Glutamatergic neuron (in vitro differentiated cells): Measurements from ENCODE around the gene HCST. TPM values are rescaled to one million over a fixed set of nuclear protein-coding genes. Genes with fewer than 3 reads are reported as not detected.
A peak's percentile ranks its signal among the peaks of the same experiment; 100 is the strongest.

ENCODE experiments used
- DNase-seq: peaks from one replicate; pipeline ENCODE4 v3.0.0; 2022
- H3K27ac Mint-ChIP-seq: one replicate; pipeline ENCODE4 v1.8.0; 2020; ENCODE audit warnings: mild to moderate bottlenecking, mixed read lengths, inconsistent platforms; ENCODE audit not compliant: unreplicated experiment
- H3K27me3 Mint-ChIP-seq: one replicate; pipeline ENCODE4 v1.8.0; 2020; ENCODE audit warnings: mild to moderate bottlenecking, moderate library complexity, mixed read lengths, inconsistent platforms; ENCODE audit not compliant: unreplicated experiment
- H3K36me3 Mint-ChIP-seq: one replicate; pipeline ENCODE4 v1.8.0; 2020; ENCODE audit warnings: mild to moderate bottlenecking, mixed read lengths, inconsistent platforms; ENCODE audit not compliant: unreplicated experiment
- H3K4me1 Mint-ChIP-seq: one replicate; pipeline ENCODE4 v1.8.0; 2020; ENCODE audit warnings: mild to moderate bottlenecking, low read depth, mixed read lengths, inconsistent platforms; ENCODE audit not compliant: unreplicated experiment
- H3K4me3 Mint-ChIP-seq: one replicate; pipeline ENCODE4 v1.8.0; 2020; ENCODE audit warnings: mild to moderate bottlenecking, mixed read lengths, inconsistent platforms; ENCODE audit not compliant: unreplicated experiment
- H3K9me3 Mint-ChIP-seq: one replicate; pipeline ENCODE4 v1.8.0; 2020; ENCODE audit warnings: mild to moderate bottlenecking, moderate library complexity, mixed read lengths, inconsistent platforms; ENCODE audit not compliant: unreplicated experiment
- CTCF ChIP-seq: fragments of 200-600 bp; sonication (generic); IDR thresholded peaks from one replicate; pipeline ENCODE4 v1.5.0; 2021; ENCODE audit not compliant: partially characterized antibody, unreplicated experiment
- total RNA-seq: library from RNA; stranded (reverse); fragmentation: NEBNext Ultra II Directional; extraction: Animal tissue kit (Norgen Biotek cat#: 25700); gene quantifications from one replicate; pipeline ENCODE4 v1.2.1, GENCODE V29; 2021; ENCODE audit not compliant: unreplicated experiment

The HCST gene
- total RNA-seq, 1 donor from 2014 or later: not detected

GRCh38 chr19:35936738-35937268, 34.5 kb downstream of the HCST start:
- peaks cover 16% of the 10 kb centered on the region for H3K4me1 Mint-ChIP-seq
- DNase-seq: no peak
- H3K36me3 Mint-ChIP-seq: peaks cover 20% of the 10 kb centered on the region
- peak overlapping the region; percentile 98 for H3K4me3 Mint-ChIP-seq
- H3K27ac Mint-ChIP-seq: no peak overlapping the region
- peaks cover 12% of the 10 kb centered on the region for H3K27me3 Mint-ChIP-seq
- no peak for TF ChIP-seq CTCF
- H3K9me3 Mint-ChIP-seq: peaks cover 12% of the 10 kb centered on the region

- H3K36me3 Mint-ChIP-seq: peaks cover 20% of the 10 kb centered on the region
- no peak for DNase-seq
- H3K27me3 Mint-ChIP-seq: peaks cover 8% of the 10 kb centered on the region
- TF ChIP-seq CTCF: no peak
- peaks cover 12% of the 10 kb centered on the region for H3K9me3 Mint-ChIP-seq
- peak overlapping the region; percentile 98 for H3K4me3 Mint-ChIP-seq
- peaks cover 13% of the 10 kb centered on the region for H3K4me1 Mint-ChIP-seq
- peak overlapping the region; percentile 71 for H3K27ac Mint-ChIP-seq
These were observed 35.3 kb downstream of the HCST start for GRCh38 chr19:35937345-35938281.

GRCh38 chr19:35938282-35939224, 36.2 kb downstream of the HCST start:
- peaks cover 25% of the 10 kb centered on the region for H3K36me3 Mint-ChIP-seq
- no peak for TF ChIP-seq CTCF
- DNase-seq: no peak
- peak overlapping the region; percentile 71 for H3K27ac Mint-ChIP-seq
- H3K4me1 Mint-ChIP-seq: peaks cover 16% of the 10 kb centered on the region
- peak overlapping the region; percentile 98 for H3K4me3 Mint-ChIP-seq
- peaks cover 8% of the 10 kb centered on the region for H3K27me3 Mint-ChIP-seq
- peaks cover 14% of the 10 kb centered on the region for H3K9me3 Mint-ChIP-seq

- Mint-ChIP-seq H3K9me3 (peaks cover 14% of the 10 kb centered on the region), H3K36me3 (peaks cover 25% of the 10 kb centered on the region)
- DNase-seq: no peak
These were observed 37.2 kb downstream of the HCST start for GRCh38 chr19:35939307-35940077.

More at GRCh38 chr19:35939307-35940077, 37.2 kb downstream of the HCST start:
- Mint-ChIP-seq H3K27me3 (peaks cover 8% of the 10 kb centered on the region), H3K4me1 (peaks cover 16% of the 10 kb centered on the region), H3K4me3 (no peak overlapping the region), H3K27ac (no peak overlapping the region)
- no peak for TF ChIP-seq CTCF
